ENCODE results near the gene RPUSD1.

The RPUSD1 gene

GRCh38 chr16:799111-799947 is 11.1 kb upstream of the RPUSD1 start:
- DNase-seq (ENCODE audit: low spot score) = no peak

- no peak for DNase-seq (ENCODE audit: low spot score)
Observed at GRCh38 chr16:798666-799065, 10.5 kb upstream of the RPUSD1 start.

- DNase-seq (ENCODE audit: low spot score) = no peak
Observed at GRCh38 chr16:797686-798085, 9.5 kb upstream of the RPUSD1 start.

GRCh38 chr16:797120-797420 is 8.9 kb upstream of the RPUSD1 start:
- DNase-seq (ENCODE audit: low spot score) = no peak

- DNase-seq (ENCODE audit: low spot score) = no peak
Observed at GRCh38 chr16:796296-797119, 8.3 kb upstream of the RPUSD1 start.

GRCh38 chr16:795580-796229 is 7.5 kb upstream of the RPUSD1 start:
- DNase-seq (ENCODE audit: low spot score) = no peak

GRCh38 chr16:794853-795466 is 6.8 kb upstream of the RPUSD1 start:
- no peak for DNase-seq (ENCODE audit: low spot score)

GRCh38 chr16:794091-794822 is 6.1 kb upstream of the RPUSD1 start:
- no peak for DNase-seq (ENCODE audit: low spot score)

GRCh38 chr16:793414-793813 is 5.2 kb upstream of the RPUSD1 start:
- no peak for DNase-seq (ENCODE audit: low spot score)

- no peak for DNase-seq (ENCODE audit: low spot score)
Observed at GRCh38 chr16:792221-792995, 4.2 kb upstream of the RPUSD1 start.

- DNase-seq (ENCODE audit: low spot score) = no peak
Observed at GRCh38 chr16:791131-791530, 3.0 kb upstream of the RPUSD1 start.

GRCh38 chr16:790086-790485 is 1.9 kb upstream of the RPUSD1 start:
- DNase-seq (ENCODE audit: low spot score) = no peak

GRCh38 chr16:789191-789850 is 1.1 kb upstream of the RPUSD1 start:
- DNase-seq (ENCODE audit: low spot score) = no peak

GRCh38 chr16:788399-789126 is 382 bp upstream of the RPUSD1 start, which contains the start of gene CHTF18:
Gene CHTF18 (plus strand): TSS chr16:788620. CDS start chr16:788685, 65 bp downstream.
- peak; percentile 87 for DNase-seq (ENCODE audit: low spot score)

GRCh38 chr16:787321-787966 is 737 bp downstream of the RPUSD1 start:
- no peak for DNase-seq (ENCODE audit: low spot score)

- peak; percentile 42 for DNase-seq (ENCODE audit: low spot score)
Observed at GRCh38 chr16:785563-786535, 2.3 kb downstream of the RPUSD1 start.

GRCh38 chr16:784431-784830 is 3.8 kb downstream of the RPUSD1 start:
- DNase-seq (ENCODE audit: low spot score) = no peak
